GM18505 (cell line): ENCODE measurements around the gene FBXW8.

Experiments used
- ATAC-seq: cut with Tn5 transposase; IDR thresholded peaks from one replicate; pipeline ENCODE4 v1.9.1; 2021; ENCODE audit not compliant: unreplicated experiment
- POLR2A ChIP-seq: IDR thresholded peaks from 4 replicates; pipeline ENCODE4 v1.6.1; 2011; ENCODE audit warnings: borderline replicate concordance; ENCODE audit not compliant: insufficient read depth, insufficient read length; ENCODE audit errors: extremely low read depth

Gene FBXW8

DNA sequence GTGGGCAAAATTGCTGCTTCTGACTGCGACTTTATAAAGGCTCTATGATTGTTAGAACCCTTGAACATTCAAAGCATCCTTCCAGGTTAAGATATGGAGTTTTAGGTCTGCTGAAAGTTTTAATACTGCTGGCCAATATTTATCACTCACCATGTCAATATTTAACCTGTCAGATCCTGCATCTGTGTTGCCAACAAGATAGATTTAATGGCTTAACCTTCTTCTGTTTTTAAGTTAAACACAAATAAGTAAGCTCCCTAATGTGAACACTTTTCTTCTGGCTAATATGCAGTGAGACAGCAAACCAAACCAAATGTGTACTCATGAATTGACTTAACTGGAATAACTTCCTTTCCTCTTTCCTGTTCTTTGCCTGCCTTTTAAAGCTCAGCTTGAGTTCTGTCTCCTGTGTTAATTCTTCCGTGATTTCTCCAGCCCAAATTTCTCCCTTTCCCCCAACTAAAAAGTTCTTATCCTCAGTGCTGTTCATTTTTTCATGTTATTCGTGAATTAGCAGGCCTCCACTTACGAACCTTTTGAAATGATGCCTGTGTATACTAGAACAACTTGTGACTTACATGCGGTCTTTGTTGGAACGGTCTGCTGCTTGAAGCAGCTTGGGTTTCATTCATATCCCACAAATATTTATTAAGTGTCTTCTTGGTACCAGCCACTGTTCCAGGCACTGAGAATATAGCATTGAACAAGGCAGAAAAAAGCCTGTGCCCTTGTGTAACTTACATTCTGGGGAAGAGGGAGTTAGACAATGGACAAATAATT, 9.1 kb downstream of the FBXW8 start:
- ATAC-seq = no peak
- TF ChIP-seq POLR2A = no peak

DNA sequence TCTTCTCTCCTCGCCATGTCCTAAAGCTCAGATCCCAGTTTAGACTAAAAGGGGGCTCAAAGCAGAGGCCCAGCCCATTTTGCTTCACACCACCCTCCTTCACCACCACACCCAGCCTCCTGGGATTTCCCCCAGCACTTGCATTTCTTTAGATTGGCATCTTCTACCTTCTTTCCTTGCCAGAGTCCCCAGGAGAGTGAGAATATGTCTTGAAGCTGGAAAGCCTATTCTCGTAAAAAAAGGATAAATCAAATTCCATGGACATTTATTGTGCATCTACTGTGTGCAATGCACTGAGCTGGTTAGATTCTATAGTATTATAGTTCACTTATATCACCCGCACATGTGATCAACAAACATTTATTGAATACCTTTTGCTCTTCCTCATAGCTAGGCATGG, 10.2 kb downstream of the FBXW8 start:
- no peak for TF ChIP-seq POLR2A
- ATAC-seq = no peak

DNA sequence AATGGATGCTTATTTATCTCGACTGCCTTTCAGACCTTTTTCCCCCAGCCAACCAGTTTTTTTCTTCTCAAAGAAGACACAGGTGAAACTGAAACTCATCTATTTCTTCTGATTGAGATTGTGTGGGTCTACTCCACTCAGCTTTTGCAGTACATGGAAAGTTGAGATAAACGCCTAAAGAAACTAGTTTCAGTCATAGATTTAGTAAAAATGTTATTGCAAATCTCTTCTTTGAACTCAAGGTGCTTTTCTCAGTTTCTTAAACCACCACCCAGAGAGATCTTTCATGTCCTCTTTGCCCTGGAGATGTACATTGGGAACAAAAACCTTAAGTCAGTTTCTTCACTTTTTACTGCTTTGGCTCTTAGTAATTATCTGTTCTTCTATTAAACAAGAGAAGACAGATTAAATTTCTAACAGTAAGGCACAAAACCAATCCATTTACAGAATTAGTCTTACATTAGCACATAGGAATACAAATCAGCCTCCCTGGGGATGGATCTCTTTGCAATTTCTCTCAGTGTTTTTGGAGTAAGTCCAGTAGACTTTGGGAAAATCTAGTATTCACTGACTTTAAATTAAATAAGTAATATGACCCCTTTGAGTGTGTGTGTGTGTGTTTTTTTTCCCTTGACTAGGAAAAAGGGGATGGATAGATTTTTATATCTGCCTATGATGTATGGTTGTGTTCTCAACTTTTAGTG, 11.6 kb downstream of the FBXW8 start:
- peak; percentile 68 for ATAC-seq
- TF ChIP-seq POLR2A = no peak

DNA sequence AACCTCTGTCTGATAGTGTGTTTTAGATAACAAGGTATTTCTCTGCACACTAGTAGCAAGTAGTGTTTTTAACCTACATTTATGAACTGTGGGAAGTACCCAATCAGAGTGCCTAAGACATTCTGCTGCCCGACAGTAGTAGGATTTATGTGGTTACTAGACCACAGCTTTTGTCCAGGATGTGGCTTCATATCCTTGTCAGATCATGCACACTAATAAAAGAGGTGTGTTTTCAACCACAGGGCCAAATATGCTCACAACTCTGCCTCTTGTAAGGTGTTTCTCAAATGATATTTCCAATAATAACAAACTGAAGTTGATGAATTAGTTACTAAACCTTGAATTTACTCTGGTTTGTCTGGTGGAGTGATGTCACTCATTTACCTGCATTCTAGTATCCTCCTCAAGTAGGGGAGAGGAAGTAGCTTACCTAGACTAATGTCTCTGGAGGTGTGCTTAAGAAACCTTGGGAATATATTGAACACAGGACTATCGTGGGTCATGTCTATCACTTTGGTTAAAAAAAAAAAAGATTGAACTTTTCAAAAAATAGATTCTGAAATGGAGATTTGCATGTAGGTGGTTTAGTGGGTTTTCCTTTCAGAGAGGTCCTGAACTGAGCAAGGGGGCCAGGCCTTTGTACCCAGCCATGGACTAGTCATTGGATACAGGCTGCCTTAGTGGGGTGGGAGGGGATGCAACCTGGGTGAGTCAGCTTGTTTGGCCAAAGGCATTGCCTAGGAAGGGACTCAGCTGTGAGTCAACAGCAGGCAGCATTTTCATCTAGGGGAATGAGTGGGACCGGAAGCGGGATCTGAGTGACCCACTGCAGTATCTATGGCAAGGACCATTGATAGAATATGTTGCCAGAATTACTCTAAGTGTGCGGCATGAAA, 14.1 kb downstream of the FBXW8 start:
- ATAC-seq = no peak
- TF ChIP-seq POLR2A = no peak

DNA sequence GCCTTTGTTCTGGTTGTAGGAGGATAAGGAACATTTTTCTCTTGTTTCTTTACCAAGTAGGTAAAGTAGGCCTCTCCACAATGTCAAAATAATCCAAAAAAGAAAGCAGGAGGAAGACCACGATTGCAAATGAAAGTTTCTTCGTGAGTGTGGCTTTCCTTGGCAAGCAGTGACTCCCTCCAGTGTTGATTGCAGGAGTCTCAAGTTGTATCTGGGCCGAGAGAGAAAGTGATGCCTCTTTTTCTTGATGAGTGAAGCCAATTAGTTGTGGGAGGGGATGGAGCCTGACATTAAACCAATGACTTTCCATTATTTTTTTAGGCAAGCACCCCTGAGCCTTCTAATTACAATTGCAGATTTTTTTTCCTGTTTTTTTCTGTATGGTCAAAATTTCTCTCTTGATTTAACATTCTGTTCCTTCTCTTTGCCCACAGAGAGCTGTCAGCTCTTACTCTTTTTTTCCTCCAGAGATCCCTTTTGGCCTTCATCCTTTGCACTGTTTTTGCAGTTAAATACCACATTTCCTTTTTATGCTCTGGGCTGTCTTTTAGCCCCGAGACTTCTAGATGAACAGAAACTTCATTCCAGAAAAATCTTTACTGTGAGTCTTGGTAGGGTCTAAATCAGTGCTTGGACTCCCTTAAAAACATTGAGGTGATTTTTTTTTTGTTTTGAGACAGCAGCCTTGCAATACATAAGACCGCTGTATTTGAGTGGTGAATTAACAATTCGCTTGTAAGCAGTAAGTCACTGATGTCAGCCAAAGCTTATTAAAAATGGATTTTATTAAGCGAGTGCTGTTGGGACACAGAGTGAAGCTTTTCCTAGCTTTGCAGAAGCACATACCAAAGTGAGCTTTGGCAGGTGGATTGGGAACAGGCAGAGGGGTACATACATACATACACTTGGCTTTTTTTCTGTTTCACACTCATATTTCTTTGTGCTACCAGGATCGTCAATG, 15.8 kb downstream of the FBXW8 start:
- ATAC-seq = no peak
- TF ChIP-seq POLR2A = no peak

DNA sequence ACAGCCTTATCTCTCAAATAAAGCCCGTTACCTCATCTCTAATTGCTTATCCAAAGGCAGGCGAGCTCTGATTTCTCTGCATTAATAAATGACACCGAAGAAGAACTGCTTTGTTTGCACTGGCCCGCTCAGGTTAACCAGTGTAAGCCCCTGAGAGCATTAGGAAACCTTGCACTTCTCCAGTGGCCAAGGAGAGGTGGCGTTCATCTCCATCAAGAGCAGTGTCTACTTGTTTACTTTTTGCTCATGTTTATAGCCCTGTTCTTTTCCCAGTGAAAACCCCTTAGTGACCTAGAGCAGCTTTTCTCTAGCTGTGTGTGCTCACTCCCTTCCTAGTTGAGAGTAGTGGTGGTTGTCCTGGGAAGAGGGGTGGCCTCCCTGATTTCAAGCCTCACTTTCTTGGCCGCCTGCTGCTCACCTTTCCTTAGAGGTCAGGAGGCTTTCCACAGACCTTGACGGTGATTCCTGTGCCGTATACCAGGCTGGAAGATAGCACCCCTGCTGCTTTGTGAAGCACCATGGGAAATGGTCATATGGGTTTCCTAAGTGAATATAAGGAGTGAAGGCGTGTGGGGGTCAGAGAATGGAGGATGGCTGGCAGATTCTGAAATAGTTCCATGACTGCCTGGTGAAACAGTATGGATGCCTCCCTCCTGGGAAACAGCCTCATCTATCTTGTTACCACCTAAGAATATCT, 16.6 kb downstream of the FBXW8 start:
- no peak for ATAC-seq
- no peak for TF ChIP-seq POLR2A

DNA sequence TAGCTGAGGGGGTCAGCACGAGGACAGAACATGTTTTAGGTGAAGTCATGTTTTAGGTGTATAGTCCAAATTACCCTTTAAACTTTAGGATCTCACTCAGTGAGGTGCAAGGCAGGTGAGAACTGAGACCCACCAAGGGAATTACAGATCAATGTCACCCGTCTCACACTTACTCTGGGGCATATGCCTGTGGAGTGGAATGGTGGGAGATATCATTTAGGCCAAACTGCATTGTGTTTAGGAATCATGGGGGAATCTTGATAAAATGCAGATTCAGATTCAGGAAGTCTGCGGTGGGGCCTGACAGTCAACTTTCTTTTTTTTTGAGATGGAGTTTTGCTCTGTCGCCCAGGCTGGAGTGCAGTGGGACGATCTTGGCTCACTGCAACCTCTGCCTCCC, 17.8 kb downstream of the FBXW8 start:
- no peak for ATAC-seq
- TF ChIP-seq POLR2A = no peak

DNA sequence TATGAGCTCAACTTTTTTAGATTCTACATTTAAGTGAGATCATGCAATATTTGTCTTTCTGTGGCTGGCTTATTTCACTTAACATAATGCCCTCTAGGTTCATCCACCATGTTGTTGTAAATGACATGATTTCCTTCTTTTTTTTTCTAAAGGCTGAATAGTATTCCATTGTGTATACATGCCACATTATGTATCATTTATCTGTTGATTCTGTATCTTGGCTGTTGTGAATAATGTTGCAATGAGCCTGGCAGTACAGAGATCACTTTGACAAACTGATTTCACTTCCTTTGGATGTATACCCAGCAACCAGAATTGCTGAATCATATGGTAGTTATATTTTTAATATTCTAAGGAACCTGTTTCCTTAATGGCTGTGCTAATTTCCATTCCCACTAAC, 19.1 kb downstream of the FBXW8 start:
- no peak for ATAC-seq
- no peak for TF ChIP-seq POLR2A

DNA sequence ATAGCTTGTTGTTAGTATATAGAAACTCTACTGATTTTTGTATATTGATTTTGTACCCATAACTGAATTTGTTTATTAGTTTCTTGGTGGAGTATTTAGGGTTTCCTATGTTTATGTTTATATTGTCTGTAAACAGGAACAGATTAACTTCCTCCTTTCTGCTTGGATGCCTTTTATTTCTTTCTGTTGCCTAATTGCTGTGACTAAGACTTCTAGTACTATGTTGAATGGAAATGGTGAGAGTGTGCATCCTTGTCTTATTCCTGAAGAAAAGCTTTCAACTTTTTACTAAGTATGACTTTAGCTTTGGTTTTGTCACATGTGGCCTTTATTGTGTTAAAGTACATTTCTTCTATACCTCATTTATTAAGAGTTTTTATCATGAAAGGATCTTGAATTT, 20.9 kb downstream of the FBXW8 start:
- no peak for ATAC-seq
- no peak for TF ChIP-seq POLR2A

DNA sequence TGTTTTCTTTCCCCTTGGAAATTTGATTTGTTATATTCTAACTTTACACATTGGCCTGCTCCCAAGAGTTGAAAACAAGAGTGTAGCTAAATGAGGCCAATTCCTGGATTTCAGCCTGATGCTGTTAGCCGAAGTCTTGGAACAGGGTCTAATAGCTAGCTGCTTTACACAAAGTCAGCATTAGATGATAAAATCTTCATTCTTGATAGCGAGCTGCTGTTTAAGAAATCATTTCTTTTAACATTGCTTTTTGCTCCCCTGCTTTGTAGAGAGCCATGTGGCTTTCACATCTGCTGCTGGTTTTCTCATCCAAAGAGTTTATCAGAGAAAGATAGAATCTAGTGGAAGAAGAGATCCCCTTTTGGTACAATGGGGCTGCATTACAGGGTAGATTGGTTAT, 22.3 kb downstream of the FBXW8 start:
- TF ChIP-seq POLR2A = no peak

DNA sequence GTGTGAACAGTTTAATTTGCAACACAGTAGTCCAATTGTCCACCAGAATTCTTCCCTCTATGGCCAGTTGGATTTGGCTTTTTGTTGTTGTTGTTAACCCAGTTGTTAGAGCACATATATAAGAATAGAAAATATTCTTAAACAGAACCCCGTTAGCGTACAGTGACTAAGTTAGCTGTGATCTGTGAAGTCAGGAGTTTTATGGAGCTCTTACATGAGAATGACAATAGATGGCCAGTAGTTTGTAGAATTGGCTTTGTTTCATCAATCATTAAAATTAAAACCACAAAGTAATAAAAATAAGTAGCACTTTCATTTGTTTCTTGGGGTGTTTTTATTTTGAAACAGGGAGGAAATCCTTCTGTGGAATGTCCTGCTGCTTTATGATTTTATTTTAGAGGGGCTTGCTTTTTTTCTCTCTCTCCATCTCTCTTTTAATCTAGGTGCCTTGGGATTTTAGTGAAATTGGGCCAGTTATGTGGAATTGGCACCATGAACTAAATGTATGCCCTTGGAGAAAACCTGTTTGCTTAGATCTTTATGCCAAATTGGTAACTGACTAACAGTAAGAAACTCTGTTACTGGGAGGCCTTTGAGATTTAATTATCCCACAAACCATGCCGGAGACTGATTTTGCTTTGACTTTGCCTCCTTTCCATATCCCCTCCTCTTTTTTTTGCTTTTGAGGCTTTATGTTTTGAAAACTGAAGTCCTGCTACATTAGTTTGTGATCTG, 22.9 kb downstream of the FBXW8 start:
- TF ChIP-seq POLR2A = no peak
- no peak for ATAC-seq

More for the DNA sequence above, 22.3 kb downstream of the FBXW8 start:
- ATAC-seq = no peak
